MCF 10A (cell line): ENCODE results near the gene PTPN21. TPM values are rescaled to one million over a fixed set of nuclear protein-coding genes. Genes with fewer than 3 reads are reported as not detected.
"Not testable (repeated sequence)": the region's sequence is repeated elsewhere in the genome, so short reads cannot be mapped to it uniquely, and the experiment has no call there.

Experiments used
- BruUV-seq: library from RNA; stranded (reverse); fragments of 400-500 nt; replicated peaks from 2 replicates; lab custom pipeline; 2021; lab: Mats Ljungman, UMichigan
- CTCF ChIA-PET: fragments of 300-600 bp; sonication (Branson Sonifier 250); formaldehyde crosslinking; extraction: SDS; loops from one replicate; lab custom pipeline; 2021; ENCODE audit warnings: antibody characterized with exemption, inconsistent platforms; lab: Yijun Ruan, JAX
- POLR2A ChIA-PET: fragments of 300-600, 350-650 bp; sonication (Branson Sonifier 250); formaldehyde crosslinking; extraction: SDS; loops from one replicate; lab custom pipeline; 2020; ENCODE audit warnings: antibody characterized with exemption, inconsistent platforms; lab: Yijun Ruan, JAX
- DNase-seq: peaks from one replicate; pipeline ENCODE4 v3.0.0-alpha.2; 2018; ENCODE audit not compliant: unreplicated experiment
- H3K27ac Mint-ChIP-seq: one replicate; pipeline ENCODE4 v1.8.0; 2022; ENCODE audit warnings: mild to moderate bottlenecking, low read depth, mixed read lengths; ENCODE audit not compliant: unreplicated experiment
- H3K27me3 Mint-ChIP-seq: one replicate; pipeline ENCODE4 v1.8.0; 2022; ENCODE audit warnings: mixed read lengths; ENCODE audit not compliant: insufficient read depth, unreplicated experiment
- H3K36me3 Mint-ChIP-seq: one replicate; pipeline ENCODE4 v1.8.0; 2022; ENCODE audit warnings: mild to moderate bottlenecking, moderate library complexity, mixed read lengths; ENCODE audit not compliant: insufficient read depth, unreplicated experiment
- H3K4me1 Mint-ChIP-seq: one replicate; pipeline ENCODE4 v1.8.0; 2022; ENCODE audit warnings: mixed read lengths; ENCODE audit not compliant: insufficient read depth, unreplicated experiment
- H3K4me3 Mint-ChIP-seq: one replicate; pipeline ENCODE4 v1.8.0; 2022; ENCODE audit warnings: mild to moderate bottlenecking, moderate library complexity, mixed read lengths; ENCODE audit not compliant: unreplicated experiment
- H3K9me3 Mint-ChIP-seq: one replicate; pipeline ENCODE4 v1.8.0; 2022; ENCODE audit warnings: mixed read lengths; ENCODE audit not compliant: unreplicated experiment
- intact Hi-C: fragments of 100-400 bp; cut with micrococcal nuclease; formaldehyde crosslinking; loops from 2 replicates; pipeline ENCODE4 v1.14.1; 2022
- total RNA-seq: library from RNA; stranded (reverse); gene quantifications from 2 replicates; pipeline ENCODE4 v1.2.3, GENCODE V29; 2022
- TF ChIP-seq, protein P1 (sequence below): fragments of 200-600 bp; IDR thresholded peaks from one replicate; pipeline ENCODE4 v1.8.0; 2022; ENCODE audit warnings: antibody characterized with exemption, mild to moderate bottlenecking; ENCODE audit not compliant: unreplicated experiment

Gene PTPN21
- total RNA-seq, 1 experiment from 2014 or later, result 18.1 TPM

- Mint-ChIP-seq H3K27me3 (no peaks in the 10 kb centered on the region), H3K4me3 (no peak overlapping the region), H3K27ac (peak overlapping the region; percentile 9), H3K4me1 (no peaks in the 10 kb centered on the region), H3K36me3 (peaks cover 6% of the 10 kb centered on the region), H3K9me3 (no peaks in the 10 kb centered on the region)
- ChIA-PET CTCF (no interaction called here), POLR2A (no interaction called here)
- TF ChIP-seq, protein P1, sequence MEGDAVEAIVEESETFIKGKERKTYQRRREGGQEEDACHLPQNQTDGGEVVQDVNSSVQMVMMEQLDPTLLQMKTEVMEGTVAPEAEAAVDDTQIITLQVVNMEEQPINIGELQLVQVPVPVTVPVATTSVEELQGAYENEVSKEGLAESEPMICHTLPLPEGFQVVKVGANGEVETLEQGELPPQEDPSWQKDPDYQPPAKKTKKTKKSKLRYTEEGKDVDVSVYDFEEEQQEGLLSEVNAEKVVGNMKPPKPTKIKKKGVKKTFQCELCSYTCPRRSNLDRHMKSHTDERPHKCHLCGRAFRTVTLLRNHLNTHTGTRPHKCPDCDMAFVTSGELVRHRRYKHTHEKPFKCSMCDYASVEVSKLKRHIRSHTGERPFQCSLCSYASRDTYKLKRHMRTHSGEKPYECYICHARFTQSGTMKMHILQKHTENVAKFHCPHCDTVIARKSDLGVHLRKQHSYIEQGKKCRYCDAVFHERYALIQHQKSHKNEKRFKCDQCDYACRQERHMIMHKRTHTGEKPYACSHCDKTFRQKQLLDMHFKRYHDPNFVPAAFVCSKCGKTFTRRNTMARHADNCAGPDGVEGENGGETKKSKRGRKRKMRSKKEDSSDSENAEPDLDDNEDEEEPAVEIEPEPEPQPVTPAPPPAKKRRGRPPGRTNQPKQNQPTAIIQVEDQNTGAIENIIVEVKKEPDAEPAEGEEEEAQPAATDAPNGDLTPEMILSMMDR, result no peak
- intact Hi-C loops, result no loop called here
- no TSS peak for BruUV-seq
- no peak for DNase-seq
Measured at GRCh38 chr14:88535813-88536212, 19.0 kb downstream of the PTPN21 start.

- TF ChIP-seq, protein P1, result no peak
- peaks cover 6% of the 10 kb centered on the region for H3K36me3 Mint-ChIP-seq
- DNase-seq, result no peak
- H3K27ac Mint-ChIP-seq, result no peak overlapping the region
- no peaks in the 10 kb centered on the region for H3K4me1 Mint-ChIP-seq
- H3K4me3 Mint-ChIP-seq, result no peak overlapping the region
- no TSS peak for BruUV-seq
- ChIA-PET CTCF (no interaction called here), POLR2A (interaction anchor here (0.5 kb wide), 1 partner anchor 21 kb away, joined by 3 read pairs; no protein-coding TSS in a partner anchor)
- no peaks in the 10 kb centered on the region for H3K9me3 Mint-ChIP-seq
- H3K27me3 Mint-ChIP-seq, result no peaks in the 10 kb centered on the region
- intact Hi-C loops, result no loop called here
Measured at GRCh38 chr14:88535149-88535548, 19.7 kb downstream of the PTPN21 start.

GRCh38 chr14:88533064-88533602 is 21.7 kb downstream of the PTPN21 start:
- Mint-ChIP-seq H3K27me3 (no peaks in the 10 kb centered on the region), H3K4me1 (no peaks in the 10 kb centered on the region), H3K27ac (no peak overlapping the region), H3K36me3 (peaks cover 12% of the 10 kb centered on the region), H3K9me3 (no peaks in the 10 kb centered on the region), H3K4me3 (no peak overlapping the region)
- BruUV-seq, result no TSS peak
- DNase-seq, result no peak
- POLR2A ChIA-PET, result interaction anchor here (0.8 kb wide), 1 partner anchor 13 kb away, joined by 3 read pairs; no protein-coding TSS in a partner anchor
- TF ChIP-seq, protein P1, result no peak
- intact Hi-C loops, result no loop called here
- CTCF ChIA-PET, result interaction anchor here (0.8 kb wide), 1 partner anchor 1751 kb away, joined by 3 read pairs; no protein-coding TSS in a partner anchor

DNA sequence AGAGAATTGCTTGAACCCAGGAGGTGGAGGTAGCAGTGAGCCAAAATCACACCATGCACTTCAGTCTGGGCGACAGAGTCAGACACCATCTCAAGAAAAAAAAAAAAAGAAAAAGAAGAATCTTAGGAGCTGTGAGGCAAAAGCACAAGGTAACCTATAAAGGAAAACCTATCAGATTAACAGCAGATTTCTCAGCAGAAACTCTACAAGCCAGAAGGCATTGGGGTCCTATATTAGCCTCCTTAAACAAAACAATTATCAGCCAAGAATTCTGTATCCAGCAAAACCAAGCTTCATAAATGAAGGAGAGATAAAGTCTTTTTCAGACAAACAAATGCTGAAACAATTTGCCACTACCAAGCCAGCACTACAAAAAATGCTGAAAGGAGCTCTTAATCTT is 24.9 kb downstream of the PTPN21 start:
- intact Hi-C loops, result not testable (repeated sequence)

More for the DNA sequence above, 24.9 kb downstream of the PTPN21 start:
- DNase-seq, POLR2A ChIA-PET, H3K9me3 Mint-ChIP-seq, BruUV-seq, H3K4me1 Mint-ChIP-seq, H3K36me3 Mint-ChIP-seq, H3K27me3 Mint-ChIP-seq, H3K4me3 Mint-ChIP-seq, H3K27ac Mint-ChIP-seq: not testable (repeated sequence)
- CTCF ChIA-PET, result interaction anchor here (0.5 to 1.3 kb wide), 3 partner anchors 12 to 542 kb away, joined by 3 to 4 read pairs (median 3); no protein-coding TSS in a partner anchor
